ENCODE results near the gene EPOP.

- TF ChIP-seq CTCF (IDR thresholded peaks at IDR 0.05) (no peak), ZFX (IDR thresholded peaks at IDR 0.05; ENCODE audit: borderline replicate concordance) (no peak)
These were observed 10.7 kb upstream of the EPOP start for GRCh38 chr17:38685491-38685890.
